Bronchial epithelial cell (primary cell): ENCODE data around the gene ST14. TPM values are rescaled to one million over a fixed set of nuclear protein-coding genes. Genes with fewer than 3 reads are reported as not detected.

Experiments
- DNase-seq: peaks from one replicate; pipeline ENCODE4 v3.0.0-alpha.2; 2010; ENCODE audit warnings: low read depth
- FAIRE-seq: peaks from 2 replicates; lab custom pipeline; 2011; peaks lifted over from hg19 to GRCh38; lab: Jason Lieb, UNC
- H3K27me3 ChIP-seq: 2 replicates; pipeline ENCODE4 v1.5.1; 2011; ENCODE audit warnings: low read length; ENCODE audit not compliant: control insufficient read depth, insufficient read depth
- H3K36me3 ChIP-seq: 2 replicates; pipeline ENCODE4 v1.5.1; 2011; ENCODE audit warnings: low read length; ENCODE audit not compliant: control insufficient read depth, insufficient read depth
- H3K4me3 ChIP-seq: 2 replicates; pipeline ENCODE4 v1.5.1; 2011; ENCODE audit warnings: mild to moderate bottlenecking, low read depth, low read length, control low read depth
- total RNA-seq: library from RNA; depleted of rRNA; stranded (reverse); fragments of >200 nt; gene quantifications from 2 replicates; pipeline ENCODE4 v1.2.1, GENCODE V29; 2014
- TF ChIP-seq, protein P1 (sequence below): IDR thresholded peaks from 2 replicates; pipeline ENCODE4 v1.5.1; 2011; ENCODE audit warnings: mild to moderate bottlenecking, moderate library complexity, low read length, control low read depth, inconsistent platforms; ENCODE audit not compliant: insufficient read depth, severe bottlenecking

ST14 gene
- total RNA-seq, 1 donor from 2014 or later = 79.2 TPM

DNA sequence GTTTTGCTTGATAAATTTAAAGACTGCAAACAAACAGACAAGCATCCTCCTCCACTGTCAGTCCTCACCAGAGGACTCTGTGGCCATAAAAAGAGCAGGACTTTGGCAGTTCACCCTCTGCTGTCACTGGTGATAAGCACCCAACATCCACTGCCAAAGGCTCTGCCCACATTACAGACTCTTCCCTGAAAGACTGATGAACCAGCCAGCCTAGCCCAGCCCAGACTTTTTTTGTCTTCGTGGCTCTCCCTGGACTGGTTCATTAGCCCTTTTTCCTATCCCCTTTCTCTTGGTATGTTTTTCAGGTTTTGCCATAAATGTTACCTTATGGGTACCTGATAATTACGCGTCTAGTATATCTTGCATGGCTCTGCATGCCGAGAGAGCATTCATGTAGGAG is 15.1 kb downstream of the ST14 start:
- TF ChIP-seq, protein P1, sequence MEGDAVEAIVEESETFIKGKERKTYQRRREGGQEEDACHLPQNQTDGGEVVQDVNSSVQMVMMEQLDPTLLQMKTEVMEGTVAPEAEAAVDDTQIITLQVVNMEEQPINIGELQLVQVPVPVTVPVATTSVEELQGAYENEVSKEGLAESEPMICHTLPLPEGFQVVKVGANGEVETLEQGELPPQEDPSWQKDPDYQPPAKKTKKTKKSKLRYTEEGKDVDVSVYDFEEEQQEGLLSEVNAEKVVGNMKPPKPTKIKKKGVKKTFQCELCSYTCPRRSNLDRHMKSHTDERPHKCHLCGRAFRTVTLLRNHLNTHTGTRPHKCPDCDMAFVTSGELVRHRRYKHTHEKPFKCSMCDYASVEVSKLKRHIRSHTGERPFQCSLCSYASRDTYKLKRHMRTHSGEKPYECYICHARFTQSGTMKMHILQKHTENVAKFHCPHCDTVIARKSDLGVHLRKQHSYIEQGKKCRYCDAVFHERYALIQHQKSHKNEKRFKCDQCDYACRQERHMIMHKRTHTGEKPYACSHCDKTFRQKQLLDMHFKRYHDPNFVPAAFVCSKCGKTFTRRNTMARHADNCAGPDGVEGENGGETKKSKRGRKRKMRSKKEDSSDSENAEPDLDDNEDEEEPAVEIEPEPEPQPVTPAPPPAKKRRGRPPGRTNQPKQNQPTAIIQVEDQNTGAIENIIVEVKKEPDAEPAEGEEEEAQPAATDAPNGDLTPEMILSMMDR = no peak
- H3K27me3 ChIP-seq = no peaks in the 10 kb centered on the region
- FAIRE-seq (no peak), DNase-seq (no peak)
- H3K4me3 ChIP-seq = no peak overlapping the region
- H3K36me3 ChIP-seq = peaks cover 2% of the 10 kb centered on the region

GRCh38 chr11:130175898-130176297 is 16.3 kb downstream of the ST14 start:
- H3K36me3 ChIP-seq = peaks cover 2% of the 10 kb centered on the region
- H3K4me3 ChIP-seq = no peak overlapping the region
- no peaks in the 10 kb centered on the region for H3K27me3 ChIP-seq
- no peak for FAIRE-seq
- TF ChIP-seq, protein P1 = no peak
- DNase-seq = no peak

- Histone ChIP-seq H3K36me3 (peaks cover 2% of the 10 kb centered on the region), H3K4me3 (no peak overlapping the region), H3K27me3 (no peaks in the 10 kb centered on the region)
- TF ChIP-seq, protein P1 = no peak
- DNase-seq (no peak), FAIRE-seq (no peak)
These were observed 18.2 kb downstream of the ST14 start for GRCh38 chr11:130177782-130178181.

DNA sequence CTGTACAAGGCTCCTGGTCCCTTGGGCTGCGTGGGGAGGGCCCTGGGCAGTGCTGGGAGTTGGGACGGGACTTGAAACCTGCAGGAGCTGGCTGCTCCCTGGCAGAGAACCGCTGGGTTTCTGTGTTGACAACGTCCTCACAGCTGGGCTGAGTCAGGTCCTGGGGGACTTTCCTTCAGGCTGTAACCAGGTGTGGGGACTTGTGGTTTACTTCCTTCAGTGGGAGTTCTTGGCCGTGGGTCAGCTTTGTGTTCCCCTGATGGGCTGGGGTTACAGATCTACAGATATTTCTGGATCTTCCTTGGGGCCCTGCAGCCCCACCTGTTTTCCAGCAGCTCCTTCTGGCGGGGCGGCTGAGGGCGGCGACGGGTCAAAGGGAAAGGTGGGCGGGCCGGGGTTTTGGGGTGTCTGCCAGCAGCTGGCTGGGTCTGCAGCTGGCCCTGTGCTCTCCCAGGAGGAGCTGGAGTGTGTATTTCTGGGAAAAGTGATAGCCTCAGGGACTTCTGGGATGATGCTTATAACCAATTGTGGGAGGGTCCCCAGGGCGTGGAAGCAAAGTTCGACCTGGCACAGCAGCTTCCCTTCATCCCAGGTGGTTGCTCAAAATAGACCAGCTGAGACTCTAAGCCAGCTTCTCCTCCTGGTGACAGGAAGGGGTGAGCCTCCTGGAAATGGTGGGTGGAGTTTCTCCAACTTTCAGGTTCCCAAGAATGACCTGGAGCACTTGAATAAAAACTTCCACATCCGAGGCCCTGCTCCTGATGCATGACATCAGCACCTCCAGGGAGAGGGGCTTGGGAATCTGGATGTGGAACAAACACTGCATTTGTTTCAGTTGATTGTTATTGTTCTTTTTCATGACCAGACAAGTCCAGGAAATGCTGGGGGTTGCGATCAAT is 19.1 kb downstream of the ST14 start:
- Histone ChIP-seq H3K27me3 (no peaks in the 10 kb centered on the region), H3K4me3 (no peak overlapping the region), H3K36me3 (peaks cover 3% of the 10 kb centered on the region)
- FAIRE-seq (peak; percentile 7), DNase-seq (peak; percentile 65)
- TF ChIP-seq, protein P1 = no peak

DNA sequence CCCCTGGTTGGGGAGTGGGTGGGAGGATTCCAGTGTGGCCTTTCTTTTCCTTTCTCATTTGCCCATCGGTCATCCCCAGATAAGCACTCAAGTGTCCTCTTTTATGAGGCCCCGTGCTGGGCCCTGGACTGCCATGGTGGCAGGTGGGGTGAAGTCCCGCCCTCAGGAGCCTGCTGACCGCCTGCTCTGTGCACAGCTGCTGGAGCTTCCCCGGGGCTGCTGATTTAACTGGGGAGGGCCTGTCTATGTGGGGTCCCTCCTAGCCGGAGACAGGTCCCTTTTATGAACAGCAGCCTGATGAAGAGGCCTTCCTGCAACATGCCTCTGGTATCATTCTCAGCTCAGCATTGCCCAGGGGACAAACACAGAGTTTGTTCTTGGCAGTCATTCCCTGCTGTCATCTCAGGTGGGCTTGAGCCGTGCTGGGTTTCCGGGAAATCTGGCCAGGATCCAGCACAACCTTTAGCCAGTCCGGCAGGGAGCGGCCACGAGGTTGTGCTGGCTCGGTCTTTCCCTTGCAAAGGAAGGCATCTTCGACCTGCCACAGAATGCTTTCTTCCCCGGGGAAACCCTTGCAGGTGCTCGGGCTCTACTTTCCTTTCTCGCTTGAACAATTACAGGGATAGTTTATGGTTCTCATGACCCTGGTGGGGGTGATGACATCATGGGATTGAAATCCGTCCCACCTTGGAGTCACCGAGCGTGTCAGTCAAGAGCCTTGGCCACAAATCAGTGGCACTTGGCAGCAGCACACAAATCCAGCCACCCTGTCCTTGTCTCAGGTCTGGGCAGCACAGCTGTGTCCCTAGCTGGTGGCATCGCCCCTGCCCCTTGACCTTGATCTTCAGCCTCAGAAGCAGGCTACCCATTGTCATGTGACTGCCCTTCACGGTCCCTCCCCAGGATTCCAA is 20.1 kb downstream of the ST14 start:
- peaks cover 2% of the 10 kb centered on the region for H3K36me3 ChIP-seq
- DNase-seq (no peak), FAIRE-seq (no peak)
- TF ChIP-seq, protein P1 = no peak
- H3K4me3 ChIP-seq = no peak overlapping the region
- H3K27me3 ChIP-seq = no peaks in the 10 kb centered on the region
